T-helper 2 cell (primary cell): ENCODE data around the gene FGGY.

Source experiments
- DNase-seq, 5 experiments: peaks; one replicate each; pipeline versions ENCODE4 v3.0.0 to v3.0.0-alpha.2; 2012 to 2022

Gene FGGY

GRCh38 chr1:59657873-59658465 lies 361.1 kb downstream of the FGGY start:
- DNase-seq, result no peak

DNA sequence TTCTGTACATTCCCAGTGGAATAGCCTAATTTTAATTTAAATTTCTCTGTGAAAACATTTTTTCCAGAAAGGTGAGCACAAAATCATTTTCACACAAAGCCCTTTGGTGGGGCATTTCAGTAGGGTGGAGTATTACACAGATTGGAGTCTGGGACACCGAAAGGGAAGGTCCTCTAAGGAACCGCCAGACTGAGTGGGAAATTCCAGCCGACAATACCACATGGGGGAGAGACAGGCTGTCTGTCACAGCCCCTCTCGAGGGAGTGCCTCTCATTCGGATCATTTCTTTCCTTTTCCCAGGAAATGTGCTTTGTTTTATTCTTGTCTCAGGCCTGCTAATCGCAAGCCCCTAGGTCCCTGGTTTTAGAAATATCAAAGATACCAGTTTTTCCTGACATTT lies 367.3 kb downstream of the FGGY start:
- DNase-seq, result no peak

- DNase-seq, result no peak
Observed at GRCh38 chr1:59666106-59666505, 369.2 kb downstream of the FGGY start.

DNA sequence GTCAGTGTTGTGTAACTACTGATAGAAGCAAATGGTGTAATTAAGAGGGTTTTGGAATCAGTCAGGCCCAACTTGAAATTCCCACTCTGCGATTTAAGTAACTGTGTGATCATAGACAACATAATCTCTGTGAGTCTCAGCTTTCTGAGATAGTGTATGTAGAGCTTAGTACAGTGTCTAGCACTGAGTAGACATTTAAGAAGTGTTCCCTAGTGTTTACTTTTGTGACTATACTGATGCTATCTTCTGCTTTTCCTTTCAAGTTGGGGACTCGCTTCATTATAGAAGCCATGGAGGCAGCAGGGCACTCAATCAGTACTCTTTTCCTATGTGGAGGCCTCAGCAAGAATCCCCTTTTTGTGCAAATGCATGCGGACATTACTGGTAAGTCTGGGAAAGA lies 370.1 kb downstream of the FGGY start:
- no peak for DNase-seq

DNA sequence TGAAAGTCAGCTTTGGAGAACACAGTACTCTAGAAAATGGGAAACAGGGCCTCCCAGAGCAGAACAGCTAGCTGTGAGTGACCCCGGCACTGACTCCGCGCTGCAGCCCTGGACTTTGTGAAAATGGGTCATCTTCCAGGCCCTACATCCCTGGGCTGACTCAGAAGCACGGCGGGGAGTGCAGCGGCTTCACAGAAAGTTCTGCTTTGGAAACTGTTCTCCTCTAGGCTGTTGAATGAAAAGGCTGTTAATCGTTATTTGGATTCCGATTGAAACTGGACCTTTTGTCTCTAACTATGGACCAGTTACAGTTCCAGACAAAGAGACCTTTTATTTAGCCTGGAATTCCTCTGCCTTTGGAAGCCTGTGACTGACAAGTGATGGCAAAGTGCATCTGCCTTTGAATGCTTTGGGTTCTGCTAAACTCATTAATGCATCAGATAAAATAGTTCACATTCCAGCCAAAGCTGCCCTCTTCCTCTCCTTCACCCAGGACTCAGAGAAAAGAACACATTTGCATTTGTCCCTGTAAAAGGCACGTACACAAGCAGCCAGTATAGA lies 372.9 kb downstream of the FGGY start:
- no peak for DNase-seq

GRCh38 chr1:59670662-59671061 lies 373.8 kb downstream of the FGGY start:
- DNase-seq, result no peak

DNA sequence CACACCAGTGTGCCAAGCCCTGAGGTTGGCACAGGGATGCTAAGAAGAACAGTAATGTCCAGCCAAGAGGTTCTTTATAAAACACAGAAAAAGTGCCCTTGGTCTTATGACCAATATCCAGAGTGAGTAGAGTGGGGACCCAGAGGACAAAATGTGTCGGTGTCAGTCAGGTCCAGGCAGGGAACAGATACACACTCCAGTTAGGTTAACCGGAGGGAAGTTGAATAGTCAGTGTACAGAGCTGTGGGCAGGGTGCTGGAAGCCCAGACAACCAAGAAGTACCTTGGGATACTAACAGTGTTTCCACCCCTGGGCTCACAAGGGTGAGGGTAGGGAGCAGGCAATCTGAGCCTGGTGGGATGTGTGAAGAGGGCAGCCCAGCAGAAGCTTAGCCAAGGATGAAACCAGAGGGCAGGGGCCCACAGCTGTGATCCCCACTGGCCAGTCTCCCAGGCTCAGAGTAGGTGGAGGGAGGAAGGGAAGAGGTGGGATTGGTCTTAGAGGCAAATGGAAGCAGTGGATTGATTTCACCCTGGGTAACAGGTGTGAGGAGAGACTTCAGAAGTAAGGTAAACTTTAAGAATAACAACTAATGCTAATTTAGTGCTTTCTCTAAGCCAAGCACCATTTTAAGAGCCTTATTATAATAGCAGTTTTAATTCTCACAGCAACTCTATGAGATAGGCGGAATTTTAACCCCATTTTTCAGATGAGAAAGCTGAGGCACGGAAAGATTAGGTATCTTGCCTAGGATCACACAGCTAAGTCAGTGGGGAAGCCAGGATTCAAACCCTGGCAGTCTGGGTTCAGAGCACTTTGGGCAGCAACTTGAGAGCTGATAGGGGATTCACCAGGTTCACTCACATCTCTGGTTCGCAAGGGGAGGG lies 374.4 kb downstream of the FGGY start:
- no peak for DNase-seq

GRCh38 chr1:59671953-59672305 lies 375.0 kb downstream of the FGGY start:
- DNase-seq, result no peak

DNA sequence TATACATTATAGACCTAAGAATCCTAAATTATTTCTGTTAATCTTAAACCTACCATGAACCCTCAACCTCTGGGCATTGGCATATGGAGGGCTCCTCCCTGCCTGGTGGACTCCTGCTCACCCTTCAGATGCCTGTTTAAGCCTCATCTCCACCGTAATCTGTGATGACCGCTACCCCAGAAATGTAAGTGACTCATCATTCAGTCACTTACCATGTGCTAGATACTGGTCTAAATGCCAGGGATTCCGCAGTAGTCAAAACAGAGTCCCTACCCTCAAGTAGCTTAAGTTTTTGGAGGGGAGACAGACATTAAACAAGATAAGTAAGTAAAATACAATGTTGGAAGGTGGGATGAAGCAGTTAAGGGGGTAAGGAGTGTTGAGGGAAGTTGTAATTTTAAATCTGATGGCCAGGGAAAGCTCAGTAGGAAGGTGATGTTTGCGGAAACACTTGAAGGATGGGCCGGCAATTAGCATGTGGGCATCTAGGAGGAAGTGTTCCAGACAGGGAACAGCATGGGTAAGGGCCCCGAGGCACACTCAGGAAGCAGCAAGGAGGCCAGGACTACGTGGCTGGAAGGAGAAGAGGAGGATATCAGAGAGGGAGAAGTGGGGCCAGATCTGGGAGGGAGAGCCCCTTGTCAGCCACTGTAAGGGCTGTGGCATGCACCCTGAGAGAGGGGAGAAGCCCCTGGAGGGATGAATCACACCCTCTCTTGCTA lies 376.1 kb downstream of the FGGY start:
- no peak for DNase-seq

- DNase-seq, result no peak
Observed at GRCh38 chr1:59673573-59674450, 376.9 kb downstream of the FGGY start.

DNA sequence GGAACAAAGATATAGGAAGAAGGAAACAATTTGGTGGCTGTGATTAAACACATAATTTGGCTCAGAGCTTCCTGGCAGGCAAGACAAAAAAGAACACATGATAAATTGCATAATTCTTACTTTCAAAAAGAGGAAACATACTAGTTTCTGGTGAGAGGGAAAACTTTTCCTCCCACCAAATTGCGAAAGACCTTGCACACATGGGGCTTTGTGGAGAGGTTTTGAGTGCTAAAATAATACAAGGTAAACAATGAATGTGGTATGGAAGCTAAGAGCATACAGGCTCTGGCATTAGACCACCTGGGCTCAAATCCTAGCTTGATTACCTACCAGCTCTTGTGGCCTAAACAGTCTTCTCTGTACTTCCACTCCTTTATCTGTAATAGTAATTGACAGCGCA lies 377.7 kb downstream of the FGGY start:
- DNase-seq, result no peak

DNA sequence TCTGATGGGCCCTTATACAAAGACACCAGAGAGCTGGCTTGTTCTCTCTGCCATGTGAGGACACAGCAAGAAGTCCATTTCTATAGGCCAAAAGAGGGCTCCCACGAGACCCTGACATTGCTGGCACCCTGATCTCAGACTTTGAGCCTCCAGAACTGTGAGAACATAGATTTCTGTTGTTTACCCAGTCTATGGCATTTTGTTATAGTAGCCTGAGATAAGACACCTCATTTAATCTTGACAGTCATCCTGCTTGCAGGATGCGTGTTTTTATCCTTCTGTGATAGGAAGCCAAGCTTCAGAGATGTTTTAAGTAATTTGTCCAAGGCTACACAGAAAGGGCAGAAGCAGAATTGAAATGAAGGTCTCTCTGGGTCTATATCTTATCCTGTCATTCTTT lies 379.0 kb downstream of the FGGY start:
- DNase-seq, result no peak

DNA sequence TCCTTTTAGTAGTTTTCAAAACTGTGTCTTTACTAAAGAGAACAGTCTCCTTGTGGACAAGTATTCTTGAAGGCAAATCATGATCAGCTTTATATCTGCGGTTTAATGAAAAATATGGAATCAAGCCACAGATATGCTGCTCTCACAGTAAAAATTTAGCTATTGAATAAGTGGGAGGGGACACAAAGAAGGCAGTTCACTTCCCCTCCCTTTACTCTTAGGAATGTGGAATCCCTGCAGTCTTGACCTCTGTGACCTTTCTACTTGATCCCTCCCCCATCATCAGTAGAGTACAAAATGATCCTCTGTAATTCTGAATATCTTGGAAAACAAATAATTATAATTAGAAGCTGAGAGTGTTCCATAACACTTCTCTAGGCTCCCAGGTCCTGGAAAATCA lies 381.1 kb downstream of the FGGY start:
- no peak for DNase-seq

DNA sequence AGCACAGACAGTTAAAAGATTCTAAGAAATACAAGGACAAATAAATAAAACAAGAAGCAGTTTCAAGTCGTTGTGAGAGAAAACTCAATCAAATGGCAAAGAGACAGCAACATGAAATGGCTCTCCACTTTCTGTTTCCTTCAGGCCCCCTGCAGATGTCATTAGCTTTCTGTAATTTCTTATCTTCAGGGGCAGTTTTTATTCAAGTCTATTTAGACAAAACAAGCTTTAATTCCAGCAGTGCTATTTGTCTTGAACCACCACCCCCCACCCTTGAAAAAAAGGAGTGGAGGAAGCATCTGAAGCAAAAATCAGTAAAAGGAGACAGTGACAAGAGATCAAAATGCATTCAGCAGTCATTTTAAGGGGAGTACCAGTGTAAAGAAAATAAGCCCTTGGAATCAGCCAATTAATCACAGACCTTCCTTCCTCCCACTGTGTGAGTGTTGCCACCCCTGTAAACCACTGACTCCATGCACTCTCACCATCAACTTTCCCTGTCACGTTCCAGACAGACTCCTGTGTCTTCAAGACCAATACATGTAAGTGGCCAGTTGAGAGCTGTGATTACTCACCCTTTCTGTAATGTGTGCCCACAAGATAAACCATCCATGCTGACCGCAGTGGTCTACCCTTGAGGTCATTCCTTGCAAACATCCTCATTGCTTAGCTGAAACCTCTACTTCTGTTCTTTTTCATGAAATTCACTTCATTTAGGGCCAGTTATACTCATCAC lies 381.8 kb downstream of the FGGY start:
- DNase-seq, result no peak

GRCh38 chr1:59680044-59680443 lies 383.1 kb downstream of the FGGY start:
- no peak for DNase-seq

DNA sequence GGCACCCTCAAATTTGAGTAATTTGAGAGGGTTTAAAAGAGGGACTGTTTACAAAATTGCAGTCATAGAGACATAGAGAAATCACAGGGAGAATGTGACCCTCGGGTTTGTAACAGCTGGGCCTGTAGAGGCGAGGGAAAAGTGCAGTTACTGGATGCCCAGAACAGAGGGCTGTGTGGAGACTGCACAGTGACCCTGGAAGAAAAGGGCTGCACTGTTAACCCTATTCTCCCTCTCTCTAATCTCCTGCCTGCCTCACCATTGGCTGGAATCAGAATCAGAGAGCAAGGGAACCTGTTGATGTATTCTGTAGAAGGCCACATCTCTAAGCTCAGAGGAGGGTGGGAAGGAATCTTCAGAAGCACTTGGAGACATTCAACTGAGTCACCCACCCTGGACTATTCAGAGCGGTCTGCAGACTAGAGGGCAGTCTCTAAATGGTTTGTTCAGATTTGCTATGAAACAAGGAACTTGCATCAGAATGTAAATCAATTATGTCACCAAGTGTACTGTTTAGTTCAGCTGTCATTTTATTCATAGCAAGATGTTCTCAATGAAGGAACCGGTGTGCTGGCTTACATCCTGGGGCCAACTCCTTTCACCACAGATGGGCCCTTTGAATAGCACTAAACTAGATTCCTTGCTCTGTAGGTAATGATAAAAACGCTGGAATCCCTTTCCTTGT lies 385.6 kb downstream of the FGGY start:
- DNase-seq, result no peak

GRCh38 chr1:59683197-59683596 lies 386.3 kb downstream of the FGGY start:
- DNase-seq, result no peak

DNA sequence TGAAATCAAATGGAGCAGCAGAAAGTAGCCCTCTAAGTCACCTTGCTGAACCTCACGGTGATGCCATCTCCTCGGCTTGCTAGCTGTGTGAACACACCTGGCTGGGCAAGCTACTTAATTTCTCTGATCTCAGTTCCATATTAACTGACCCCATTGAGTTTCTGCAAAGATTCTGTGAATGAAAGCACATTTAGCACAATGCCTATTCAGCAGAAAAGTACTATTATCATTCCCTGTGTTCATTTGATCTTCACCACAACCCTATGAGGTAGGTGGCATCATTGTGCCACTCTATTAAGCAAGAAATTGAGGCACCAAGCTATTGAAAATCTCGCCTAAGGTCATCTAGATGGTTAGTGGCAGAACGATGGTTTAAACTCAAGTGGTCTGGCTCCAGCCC lies 387.8 kb downstream of the FGGY start:
- no peak for DNase-seq

GRCh38 chr1:59685101-59685500 lies 388.2 kb downstream of the FGGY start:
- DNase-seq, result no peak

DNA sequence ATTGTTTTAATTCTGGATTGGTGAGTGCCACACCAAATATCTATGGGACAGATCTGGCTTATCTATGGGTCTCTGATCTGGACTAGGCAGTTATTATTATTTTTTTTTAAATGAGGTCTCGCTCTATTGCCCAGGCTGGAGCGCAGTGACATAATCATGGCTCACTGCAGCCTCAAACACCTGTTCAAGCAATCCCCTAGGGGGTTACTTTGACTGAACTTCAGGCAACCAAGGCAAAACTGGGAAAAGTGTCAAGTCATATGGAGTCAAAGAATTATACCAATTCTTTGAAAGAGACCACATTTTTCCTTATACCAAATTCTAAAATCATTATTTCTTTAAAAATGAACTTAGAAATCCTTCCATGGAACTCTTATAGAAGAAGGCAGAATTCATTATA lies 388.8 kb downstream of the FGGY start:
- no peak for DNase-seq

GRCh38 chr1:59686170-59686569 lies 389.3 kb downstream of the FGGY start:
- DNase-seq, result no peak
